ENCODE measurements around the gene ZDHHC8.

DNA sequence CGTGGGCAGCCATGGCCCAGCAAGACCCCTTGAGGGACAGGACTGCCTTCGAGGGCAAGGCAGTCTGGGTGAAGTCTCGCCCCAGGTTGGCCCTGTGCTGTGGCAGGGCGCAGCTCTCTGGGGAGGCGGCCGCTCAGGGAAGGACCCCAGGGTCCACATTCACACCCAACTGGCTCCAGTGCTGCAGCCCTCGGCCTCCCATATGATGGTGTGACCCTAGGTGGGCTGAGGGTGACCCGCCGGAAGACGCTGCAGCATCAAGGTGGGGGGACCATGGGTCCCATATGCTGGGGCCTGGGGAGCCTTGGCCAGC is 47.3 kb downstream of the ZDHHC8 start:
- TF ChIP-seq CTCF (IDR thresholded peaks at IDR 0.05) (no peak), POLR2A (IDR thresholded peaks at IDR 0.05) (no peak), POLR2AphosphoS5 (IDR thresholded peaks at IDR 0.05; ENCODE audit: insufficient read depth in 1 of 2, low read depth in 1 of 2) (no peak)

All from vagina (tissue), 2 donors.